Ovary (tissue), 3 donors: Measurements from ENCODE around the gene SCRN3.

Experiments used
- EP300 ChIP-seq: sonication (generic); formaldehyde crosslinking; IDR thresholded peaks from one replicate; pipeline ENCODE4 v1.6.1; 2017; ENCODE audit warnings: antibody characterized with exemption
- TF ChIP-seq, protein P1 (sequence below), 3 donors: fragments of 450-650 bp in 2 of 3; fragments of 200-600 bp in 1 of 3; IDR thresholded peaks; one replicate each; pipeline versions ENCODE4 v1.5.1 to v1.8.0; 2016 to 2022; ENCODE audit warnings: antibody characterized with exemption in 3 of 3, mild to moderate bottlenecking in 1 of 3
- donor health status: DM: no; HTN: no; CAD: no.

DNA sequence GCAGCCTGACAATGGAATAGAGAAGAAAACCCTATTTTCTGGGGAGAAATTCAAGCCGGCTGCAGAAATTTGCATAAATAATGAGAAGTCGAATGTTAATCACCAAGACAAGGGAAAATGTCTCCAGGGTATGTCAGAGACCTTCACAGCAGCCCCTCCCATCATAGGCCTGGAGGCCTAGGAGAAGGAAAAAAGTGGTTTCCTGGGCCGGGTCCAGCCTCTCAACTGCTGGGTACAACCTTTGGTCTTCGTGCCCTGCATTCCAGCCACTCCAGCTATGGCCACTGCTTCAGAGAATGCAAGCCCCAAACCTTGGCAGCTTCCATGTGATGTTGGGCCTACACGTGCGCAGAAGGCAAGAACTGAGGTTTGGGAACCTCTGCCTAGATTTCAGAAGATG is 6.0 kb upstream of the SCRN3 start:
- TF ChIP-seq, protein P1, sequence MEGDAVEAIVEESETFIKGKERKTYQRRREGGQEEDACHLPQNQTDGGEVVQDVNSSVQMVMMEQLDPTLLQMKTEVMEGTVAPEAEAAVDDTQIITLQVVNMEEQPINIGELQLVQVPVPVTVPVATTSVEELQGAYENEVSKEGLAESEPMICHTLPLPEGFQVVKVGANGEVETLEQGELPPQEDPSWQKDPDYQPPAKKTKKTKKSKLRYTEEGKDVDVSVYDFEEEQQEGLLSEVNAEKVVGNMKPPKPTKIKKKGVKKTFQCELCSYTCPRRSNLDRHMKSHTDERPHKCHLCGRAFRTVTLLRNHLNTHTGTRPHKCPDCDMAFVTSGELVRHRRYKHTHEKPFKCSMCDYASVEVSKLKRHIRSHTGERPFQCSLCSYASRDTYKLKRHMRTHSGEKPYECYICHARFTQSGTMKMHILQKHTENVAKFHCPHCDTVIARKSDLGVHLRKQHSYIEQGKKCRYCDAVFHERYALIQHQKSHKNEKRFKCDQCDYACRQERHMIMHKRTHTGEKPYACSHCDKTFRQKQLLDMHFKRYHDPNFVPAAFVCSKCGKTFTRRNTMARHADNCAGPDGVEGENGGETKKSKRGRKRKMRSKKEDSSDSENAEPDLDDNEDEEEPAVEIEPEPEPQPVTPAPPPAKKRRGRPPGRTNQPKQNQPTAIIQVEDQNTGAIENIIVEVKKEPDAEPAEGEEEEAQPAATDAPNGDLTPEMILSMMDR (IDR thresholded peaks at IDR 0.05): no peak
- no peak for TF ChIP-seq EP300
